Mesendoderm (in vitro differentiated cells): ENCODE measurements around the gene SLCO1B3.
A peak's percentile ranks its signal among the peaks of the same experiment; 100 is the strongest.

Experiments
- DNase-seq: peaks from one replicate; pipeline ENCODE4 v3.0.0; 2013
- H2AK5ac ChIP-seq: 2 replicates; pipeline ENCODE4 v1.6.1; 2013; ENCODE audit warnings: low read length, inconsistent platforms
- H2BK120ac ChIP-seq: 2 replicates; pipeline ENCODE4 v1.6.1; 2013; ENCODE audit warnings: low read depth, mild to moderate bottlenecking, low read length, moderate library complexity, mixed read lengths
- H2BK15ac ChIP-seq: replicated peaks from 2 replicates; pipeline ENCODE4 v1.6.1; 2013; ENCODE audit warnings: low read depth, mild to moderate bottlenecking, moderate library complexity
- H2BK5ac ChIP-seq: 2 replicates; pipeline ENCODE4 v1.6.1; 2013; ENCODE audit warnings: low read length, inconsistent platforms
- H3K18ac ChIP-seq: 2 replicates; pipeline ENCODE4 v1.6.1; 2013; ENCODE audit warnings: mild to moderate bottlenecking, low read length, mixed read lengths
- H3K23ac ChIP-seq: one replicate; pipeline ENCODE4 v1.6.1; 2013; ENCODE audit warnings: low read length
- H3K27ac ChIP-seq: 2 replicates; pipeline ENCODE4 v1.5.1; 2013; ENCODE audit warnings: low read depth, mild to moderate bottlenecking, inconsistent platforms, low read length, moderate library complexity
- H3K27me3 ChIP-seq: 2 replicates; pipeline ENCODE4 v1.6.1; 2013; ENCODE audit warnings: low read length, control low read depth, mild to moderate bottlenecking, inconsistent platforms; ENCODE audit not compliant: insufficient read depth, poor library complexity
- H3K36me3 ChIP-seq: 2 replicates; pipeline ENCODE4 v1.6.1; 2013; ENCODE audit warnings: low read length, inconsistent platforms; ENCODE audit not compliant: control insufficient read depth, insufficient read depth
- H3K4ac ChIP-seq: one replicate; pipeline ENCODE4 v1.6.1; 2013; ENCODE audit warnings: low read depth, mild to moderate bottlenecking, low read length, moderate library complexity
- H3K4me1 ChIP-seq: 2 replicates; pipeline ENCODE4 v1.6.1; 2013; ENCODE audit warnings: low read depth, low read length, inconsistent platforms; ENCODE audit not compliant: control insufficient read depth
- H3K4me2 ChIP-seq: 2 replicates; pipeline ENCODE4 v1.6.1; 2013; ENCODE audit warnings: low read length
- H3K4me3 ChIP-seq: 2 replicates; pipeline ENCODE4 v1.5.1; 2013; ENCODE audit warnings: mild to moderate bottlenecking, low read length
- H3K56ac ChIP-seq: one replicate; pipeline ENCODE4 v1.6.1; 2013; ENCODE audit warnings: low read length
- H3K79me1 ChIP-seq: 2 replicates; pipeline ENCODE4 v1.6.1; 2013; ENCODE audit warnings: low read length, inconsistent platforms
- H3K79me2 ChIP-seq: 2 replicates; pipeline ENCODE4 v1.6.1; 2013; ENCODE audit warnings: mild to moderate bottlenecking, low read length; ENCODE audit not compliant: control insufficient read depth, insufficient read depth
- H3K9ac ChIP-seq: 2 replicates; pipeline ENCODE4 v1.6.1; 2013; ENCODE audit warnings: low read length, inconsistent platforms
- H4K5ac ChIP-seq: one replicate; pipeline ENCODE4 v1.6.1; 2013; ENCODE audit warnings: low read length
- H4K8ac ChIP-seq: one replicate; pipeline ENCODE4 v1.6.1; 2013; ENCODE audit warnings: low read depth, mild to moderate bottlenecking, control low read depth, low read length, moderate library complexity
- WGBS: extraction: QIAGEN DNeasy Blood & Tissue Kit; methylation state at CpG from one replicate; pipeline ENCODE4 v1.1.7; 2013; ENCODE audit warnings: low lambda C conversion rate, missing lambda C conversion rate; ENCODE audit not compliant: insufficient coverage; ENCODE audit errors: extremely low coverage; 5-methylcytosine and 5-hydroxymethylcytosine counted together

The SLCO1B3 gene

DNA sequence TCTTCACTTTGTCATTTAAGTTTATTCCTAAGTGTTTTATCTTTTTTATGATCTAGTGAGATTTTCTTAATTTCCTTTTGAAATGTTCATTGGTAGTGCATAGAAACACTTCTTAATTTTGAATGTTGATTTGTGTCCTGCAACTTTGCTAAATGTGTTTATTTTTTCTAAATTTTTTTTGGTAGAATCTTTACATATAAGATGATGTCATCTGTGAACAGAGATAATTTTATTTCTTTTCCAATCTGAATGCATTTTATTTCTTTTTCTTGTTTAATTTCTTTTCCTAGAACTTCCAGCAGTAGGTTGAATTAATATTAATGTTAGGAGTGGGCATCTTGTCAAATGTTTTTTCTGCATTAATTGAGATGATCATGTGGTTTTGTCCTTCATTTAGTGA lies 42.1 kb downstream of the SLCO1B3 start:
- no peak overlapping the region for H3K23ac ChIP-seq
- no peaks in the 10 kb centered on the region for H3K79me2 ChIP-seq
- H3K4ac ChIP-seq: no peak overlapping the region
- H2BK5ac ChIP-seq: no peak overlapping the region
- no peaks in the 10 kb centered on the region for H3K4me1 ChIP-seq
- H3K9ac ChIP-seq: no peak overlapping the region
- no peak overlapping the region for H2AK5ac ChIP-seq
- H3K36me3 ChIP-seq: no peaks in the 10 kb centered on the region
- H3K4me3 ChIP-seq: no peak overlapping the region
- DNase-seq: no peak
- no peak overlapping the region for H2BK120ac ChIP-seq
- no peak overlapping the region for H3K56ac ChIP-seq
- H3K18ac ChIP-seq: no peak overlapping the region
- H3K27me3 ChIP-seq: no peaks in the 10 kb centered on the region
- no peak overlapping the region for H3K27ac ChIP-seq
- H4K5ac ChIP-seq: no peak overlapping the region
- H2BK15ac ChIP-seq: no peak overlapping the region
- H4K8ac ChIP-seq: no peak overlapping the region
- no peak overlapping the region for H3K4me2 ChIP-seq
- H3K79me1 ChIP-seq: no peaks in the 10 kb centered on the region

DNA sequence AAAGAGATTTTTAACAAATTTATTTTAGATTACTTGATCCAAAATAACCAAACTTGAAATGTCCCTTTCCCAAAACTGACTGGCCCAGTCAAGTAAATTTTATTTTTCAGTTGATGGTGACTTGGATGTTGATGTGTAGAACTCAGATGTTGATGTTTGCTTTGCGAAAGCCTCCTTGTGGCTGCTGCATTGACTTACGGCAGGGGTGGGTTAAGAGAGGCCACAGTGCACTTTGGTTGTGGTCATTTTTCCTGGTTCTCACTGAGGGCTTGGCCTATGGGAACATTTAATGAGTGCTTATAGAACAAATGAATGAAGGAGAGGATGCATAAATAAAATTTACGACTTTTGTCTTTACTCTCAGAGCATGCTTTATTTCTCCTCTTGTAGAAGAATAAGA lies 52.6 kb downstream of the SLCO1B3 start:
- H3K4ac ChIP-seq: no peak overlapping the region

DNA sequence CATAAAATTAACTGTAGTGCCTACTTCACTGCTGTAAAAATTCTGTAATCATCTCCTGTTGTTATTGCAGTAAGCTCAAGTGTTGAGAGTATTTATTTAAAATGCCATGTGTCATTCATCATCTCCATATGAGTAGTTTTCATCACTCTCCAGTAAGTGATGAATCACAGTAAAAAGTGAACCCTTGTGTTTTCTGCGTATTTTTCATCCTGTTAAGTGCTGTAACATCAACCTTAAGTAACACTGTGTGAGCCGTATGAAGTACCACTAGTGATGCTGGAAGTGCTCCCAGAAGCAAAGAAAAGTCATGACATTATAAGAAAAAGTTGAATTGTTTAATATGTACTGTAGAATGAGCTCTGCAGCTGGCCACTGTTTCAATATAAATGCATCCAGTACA lies 55.4 kb downstream of the SLCO1B3 start:
- no peaks in the 10 kb centered on the region for H3K79me2 ChIP-seq

More for the DNA sequence above, 52.6 kb downstream of the SLCO1B3 start:
- H3K27ac ChIP-seq: no peak overlapping the region
- H3K56ac ChIP-seq: no peak overlapping the region
- no peaks in the 10 kb centered on the region for H3K79me1 ChIP-seq
- H3K4me3 ChIP-seq: no peak overlapping the region
- DNase-seq: peak; percentile 4
- no peaks in the 10 kb centered on the region for H3K36me3 ChIP-seq
- no peak overlapping the region for H3K9ac ChIP-seq
- no peaks in the 10 kb centered on the region for H3K27me3 ChIP-seq
- no peak overlapping the region for H4K5ac ChIP-seq
- H2BK15ac ChIP-seq: no peak overlapping the region
- H3K79me2 ChIP-seq: no peaks in the 10 kb centered on the region
- H2BK5ac ChIP-seq: no peak overlapping the region
- H3K4me1 ChIP-seq: no peaks in the 10 kb centered on the region
- H3K4me2 ChIP-seq: no peak overlapping the region
- H2BK120ac ChIP-seq: no peak overlapping the region
- no CpG with 5 or more reads among the region's 3 CpGs for WGBS
- no peak overlapping the region for H4K8ac ChIP-seq
- no peak overlapping the region for H3K23ac ChIP-seq
- H2AK5ac ChIP-seq: no peak overlapping the region
- no peak overlapping the region for H3K18ac ChIP-seq

DNA sequence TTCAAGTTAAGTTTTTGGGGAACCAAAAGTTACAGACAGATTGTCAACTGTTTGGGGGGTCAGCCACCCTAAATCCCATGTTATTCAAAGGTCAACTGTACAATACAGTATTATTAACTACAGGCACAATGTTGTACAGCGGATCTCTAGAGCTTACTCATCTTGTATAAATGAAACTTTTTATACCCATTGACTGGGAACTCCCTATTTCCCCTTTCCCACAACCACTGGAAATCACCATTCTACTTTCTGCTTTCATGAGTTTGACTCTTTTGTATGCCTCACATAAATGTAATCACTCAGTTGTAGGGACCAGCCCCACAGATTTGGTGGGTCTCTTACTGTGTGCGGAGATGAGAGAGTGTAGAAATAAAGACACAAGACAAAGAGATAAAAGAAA lies 57.8 kb downstream of the SLCO1B3 start:
- H3K79me1 ChIP-seq: no peaks in the 10 kb centered on the region
- H3K27ac ChIP-seq: no peak overlapping the region
- no peak overlapping the region for H3K4ac ChIP-seq
- H4K5ac ChIP-seq: no peak overlapping the region
- H3K4me2 ChIP-seq: no peak overlapping the region
- H3K18ac ChIP-seq: no peak overlapping the region
- H4K8ac ChIP-seq: no peak overlapping the region
- H2BK15ac ChIP-seq: no peak overlapping the region
- no peaks in the 10 kb centered on the region for H3K27me3 ChIP-seq
- H3K9ac ChIP-seq: no peak overlapping the region
- no peak overlapping the region for H2BK5ac ChIP-seq
- H3K4me1 ChIP-seq: no peaks in the 10 kb centered on the region
- WGBS: no CpG with 5 or more reads among the region's 2 CpGs
- no peaks in the 10 kb centered on the region for H3K36me3 ChIP-seq
- no peak overlapping the region for H2AK5ac ChIP-seq
- no peak for DNase-seq
- no peak overlapping the region for H3K56ac ChIP-seq
- no peak overlapping the region for H3K4me3 ChIP-seq
- no peak overlapping the region for H3K23ac ChIP-seq
- H3K79me2 ChIP-seq: no peaks in the 10 kb centered on the region
- no peak overlapping the region for H2BK120ac ChIP-seq

More for the DNA sequence above, 55.4 kb downstream of the SLCO1B3 start:
- Histone ChIP-seq H3K4me2 (no peak overlapping the region), H2BK15ac (no peak overlapping the region), H4K8ac (no peak overlapping the region), H3K36me3 (no peaks in the 10 kb centered on the region), H3K4me1 (no peaks in the 10 kb centered on the region), H3K4me3 (no peak overlapping the region), H3K56ac (no peak overlapping the region), H3K27ac (no peak overlapping the region), H3K18ac (no peak overlapping the region), H3K27me3 (no peaks in the 10 kb centered on the region), H3K79me1 (no peaks in the 10 kb centered on the region), H3K4ac (no peak overlapping the region), H3K23ac (no peak overlapping the region), H2BK5ac (no peak overlapping the region), H2AK5ac (no peak overlapping the region), H4K5ac (no peak overlapping the region), H2BK120ac (no peak overlapping the region), H3K9ac (no peak overlapping the region)
- no CpG with 5 or more reads among the region's 2 CpGs for WGBS
- no peak for DNase-seq

DNA sequence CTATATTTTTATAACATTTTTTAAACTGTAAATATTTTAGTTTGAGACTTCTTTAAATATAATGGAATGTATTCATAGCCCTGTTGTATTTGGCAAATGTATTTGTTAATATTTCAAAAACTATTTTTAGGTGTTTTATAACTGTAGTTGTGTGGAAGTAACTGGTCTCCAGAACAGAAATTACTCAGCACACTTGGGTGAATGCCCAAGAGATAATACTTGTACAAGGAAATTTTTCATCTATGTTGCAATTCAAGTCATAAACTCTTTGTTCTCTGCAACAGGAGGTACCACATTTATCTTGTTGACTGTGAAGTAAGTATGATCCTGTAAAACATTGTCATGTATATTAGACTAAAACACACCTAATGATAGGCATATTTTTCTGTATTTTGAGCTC lies 72.8 kb downstream of the SLCO1B3 start:
- Histone ChIP-seq H4K5ac (no peak overlapping the region), H3K23ac (no peak overlapping the region), H3K27ac (no peak overlapping the region), H3K4me3 (no peak overlapping the region), H2BK120ac (no peak overlapping the region), H3K4ac (no peak overlapping the region), H3K4me2 (no peak overlapping the region), H3K18ac (no peak overlapping the region), H3K79me1 (no peaks in the 10 kb centered on the region), H3K36me3 (no peaks in the 10 kb centered on the region), H3K56ac (no peak overlapping the region), H3K27me3 (no peaks in the 10 kb centered on the region), H3K4me1 (no peaks in the 10 kb centered on the region), H3K9ac (no peak overlapping the region), H3K79me2 (no peaks in the 10 kb centered on the region), H2AK5ac (no peak overlapping the region), H2BK5ac (no peak overlapping the region), H4K8ac (no peak overlapping the region), H2BK15ac (no peak overlapping the region)
- DNase-seq: no peak

DNA sequence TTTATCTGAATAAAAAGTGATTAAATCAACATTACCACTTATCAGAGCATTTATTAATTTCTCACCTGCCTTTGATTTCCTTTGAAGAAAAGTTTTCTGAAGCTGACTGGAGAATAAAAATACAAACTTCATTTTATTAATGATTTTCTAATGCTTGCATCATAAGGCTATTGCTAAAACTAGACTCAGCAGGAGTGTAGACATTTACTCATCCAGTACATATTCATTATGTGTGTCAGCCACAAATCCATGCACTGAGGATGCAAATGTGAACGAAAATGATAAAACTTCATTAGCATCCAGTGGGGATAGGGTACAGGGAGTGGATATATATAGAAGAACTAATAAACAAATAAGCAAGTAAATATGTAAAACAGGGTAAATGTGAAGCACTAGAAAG lies 74.6 kb downstream of the SLCO1B3 start:
- WGBS: no CpG with 5 or more reads among the region's 1 CpG
- H2AK5ac ChIP-seq: no peak overlapping the region
- H3K4me3 ChIP-seq: no peak overlapping the region
- H3K4me1 ChIP-seq: no peaks in the 10 kb centered on the region
- no peak for DNase-seq
- H2BK15ac ChIP-seq: no peak overlapping the region
- H3K36me3 ChIP-seq: no peaks in the 10 kb centered on the region
- no peak overlapping the region for H3K18ac ChIP-seq
- no peak overlapping the region for H4K5ac ChIP-seq
- no peak overlapping the region for H3K23ac ChIP-seq
- no peak overlapping the region for H4K8ac ChIP-seq
- H3K9ac ChIP-seq: no peak overlapping the region
- H3K79me2 ChIP-seq: no peaks in the 10 kb centered on the region
- no peak overlapping the region for H2BK5ac ChIP-seq
- H3K4ac ChIP-seq: no peak overlapping the region
- H3K4me2 ChIP-seq: no peak overlapping the region
- H3K27ac ChIP-seq: no peak overlapping the region
- no peaks in the 10 kb centered on the region for H3K79me1 ChIP-seq
- no peak overlapping the region for H3K56ac ChIP-seq
- H2BK120ac ChIP-seq: no peak overlapping the region
- H3K27me3 ChIP-seq: no peaks in the 10 kb centered on the region
